Measurements from ENCODE around the gene TMEM52. TPM values are rescaled to one million over a fixed set of nuclear protein-coding genes. Genes with fewer than 3 reads are reported as not detected.

Gene TMEM52
- polyA plus RNA-seq, 1 of the 3 experiments (the other 2 are of a cell fraction) = 4.8 TPM

DNA sequence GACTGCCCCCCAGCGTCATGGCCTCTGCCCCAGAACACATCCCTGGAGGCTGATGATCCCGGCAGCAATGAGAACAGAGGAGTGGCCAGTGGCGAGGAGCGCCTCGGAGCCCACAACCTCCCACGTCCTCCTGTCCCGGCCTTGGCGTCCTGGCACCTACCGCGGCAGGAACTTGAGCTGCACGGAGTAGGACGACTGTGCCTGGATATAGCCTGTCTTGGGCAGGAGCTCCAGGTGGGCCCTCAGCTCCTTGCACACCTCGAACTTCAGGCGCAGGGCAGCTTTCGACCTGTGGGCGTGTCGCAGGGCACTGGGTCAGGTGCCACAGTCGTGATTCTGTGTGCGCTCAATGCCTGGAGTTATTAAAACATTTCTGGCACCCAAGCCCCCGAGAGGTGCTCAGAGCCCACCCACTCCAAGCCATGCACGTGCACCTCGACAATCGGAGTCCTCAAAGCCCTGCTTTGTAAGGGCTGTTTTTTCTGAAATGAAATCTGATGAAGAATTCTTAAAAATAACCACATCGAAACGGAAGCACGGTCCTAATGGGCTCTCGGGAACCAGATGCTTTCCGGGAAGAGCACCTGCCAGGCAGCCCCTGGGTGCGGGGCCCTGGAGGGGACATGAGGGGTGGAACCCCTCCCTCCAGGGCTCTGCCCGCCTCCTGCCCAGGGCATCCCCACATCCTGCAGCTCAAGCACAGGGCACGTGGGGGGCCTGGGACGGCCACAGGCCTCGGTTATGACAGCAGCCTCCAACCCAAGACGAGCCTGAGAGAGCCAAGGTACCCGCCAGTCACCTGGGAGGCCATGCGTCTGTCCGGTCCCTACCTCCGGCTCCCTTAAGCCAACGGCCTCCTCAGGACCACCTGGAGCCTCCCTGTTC lies 23.0 kb upstream of the TMEM52 start:
- Histone ChIP-seq H2AFZ (ENCODE audit: low read depth) (no peak overlapping the region), H3K9me2 (no peaks in the 10 kb centered on the region), H3K36me3 (replicated peaks in 1 of 2; ENCODE audit: control insufficient read depth in 1 of 2, insufficient read depth in 2 of 2, low read length in 1 of 2) (no peaks in the 10 kb centered on the region), H3K4me2 (no peak overlapping the region), H3K9ac (no peak overlapping the region), H3F3A (replicated peaks; ENCODE audit: insufficient read depth) (no peaks in the 10 kb centered on the region), H3K79me2 (ENCODE audit: insufficient read depth) (no peaks in the 10 kb centered on the region), H3K4me3 (ENCODE audit: low read depth in 2 of 2, low read length in 1 of 2) (no peak overlapping the region), H3K9me3 (no peaks in the 10 kb centered on the region), H4K20me1 (ENCODE audit: insufficient read depth) (no peaks in the 10 kb centered on the region), H3K27me3 (ENCODE audit: insufficient read depth) (no peaks in the 10 kb centered on the region), H3K27ac (ENCODE audit: low read depth in 2 of 2, low read length in 1 of 2) (no peak overlapping the region), H3K4me1 (ENCODE audit: control insufficient read depth in 1 of 2, insufficient read depth in 2 of 2, low read depth in 1 of 2, low read length in 1 of 2) (peaks cover 0 to 16% of the 10 kb centered on the region in 2 experiments; a peak in 1 of 4 replicates)
- DNase-seq = no peak
- ChIA-PET POLR2A (no interaction called here), CTCF (interaction anchor here (1.0 to 7.8 kb wide), 10 partner anchors 14 to 109 kb away, joined by 3 to 152 read pairs (median 6); partner anchors contain the start of gene PRKCZ)
- WGBS (ENCODE audit: low lambda C conversion rate) = 54% methylated on average over 13 of the region's 39 CpGs
- no peak for TF ChIP-seq RAD21 (IDR thresholded peaks at IDR 0.05; ENCODE audit: low read length)
- no peak for TF ChIP-seq EP300 (IDR thresholded peaks at IDR 0.05; ENCODE audit: borderline replicate concordance in 1 of 2, low read depth in 1 of 2, low read length in 1 of 2)
- no peak for TF ChIP-seq TCF12 (IDR thresholded peaks at IDR 0.05)
- no peak for TF ChIP-seq FOXM1 (IDR thresholded peaks at IDR 0.05; ENCODE audit: low read depth)
- TF ChIP-seq RCOR1 (IDR thresholded peaks at IDR 0.05; ENCODE audit: low read length) = no peak
- no peak for TF ChIP-seq RFX5 (IDR thresholded peaks at IDR 0.05; ENCODE audit: low read length)
- TF ChIP-seq GATA2 (CRISPR knock-in tag; IDR thresholded peaks at IDR 0.05) = no peak
- TF ChIP-seq TAF1 (IDR thresholded peaks at IDR 0.05; ENCODE audit: borderline replicate concordance, low read depth, low read length) = no peak
- TF ChIP-seq TEAD4 (IDR thresholded peaks at IDR 0.05; ENCODE audit: borderline replicate concordance, insufficient read depth) = no peak
- TF ChIP-seq, protein P1, sequence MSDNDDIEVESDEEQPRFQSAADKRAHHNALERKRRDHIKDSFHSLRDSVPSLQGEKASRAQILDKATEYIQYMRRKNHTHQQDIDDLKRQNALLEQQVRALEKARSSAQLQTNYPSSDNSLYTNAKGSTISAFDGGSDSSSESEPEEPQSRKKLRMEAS (IDR thresholded peaks at IDR 0.05; ENCODE audit: low read depth) = no peak
- TF ChIP-seq SMC3 (IDR thresholded peaks at IDR 0.05; ENCODE audit: low read depth, low read length) = no peak
- no peak for TF ChIP-seq FOXJ3 (CRISPR knock-in tag; IDR thresholded peaks at IDR 0.05)

DNA sequence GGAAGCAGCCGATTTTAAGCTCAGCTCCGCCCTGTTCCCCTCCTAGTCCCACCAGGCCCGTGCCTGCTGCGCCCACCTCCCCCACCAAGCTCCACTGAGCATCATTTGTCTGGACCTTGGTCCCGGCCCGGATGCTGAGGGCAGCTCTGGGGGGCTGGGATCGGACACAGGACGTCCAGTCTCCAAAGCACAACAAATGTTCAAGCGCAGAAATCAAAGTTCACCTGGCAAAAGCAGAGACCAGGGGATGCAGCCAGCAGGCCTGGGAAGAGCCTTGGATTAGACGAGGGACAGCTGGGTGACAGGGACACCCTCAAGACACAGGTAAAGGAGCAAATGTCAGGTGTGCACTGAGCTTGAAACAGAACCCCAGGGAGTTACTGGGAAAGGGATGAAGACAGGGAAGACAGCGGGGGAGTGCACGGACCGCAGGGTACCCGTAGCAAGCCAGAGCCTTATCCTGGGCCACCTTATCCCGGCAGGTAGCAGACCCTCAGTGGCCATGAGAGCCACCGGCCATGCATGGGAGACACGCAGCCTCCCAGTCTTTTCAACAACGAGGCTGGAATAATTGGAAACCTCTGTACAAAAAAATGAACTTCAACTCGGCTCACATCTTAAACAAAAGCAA lies 22.2 kb upstream of the TMEM52 start:
- peaks cover 0 to 8% of the 10 kb centered on the region in 2 experiments; a peak in 1 of 4 replicates for H3K4me1 ChIP-seq (ENCODE audit: control insufficient read depth in 1 of 2, insufficient read depth in 2 of 2, low read depth in 1 of 2, low read length in 1 of 2)
- no peak for DNase-seq
- ChIA-PET POLR2A (no interaction called here), CTCF (interaction anchor here (1.0 to 7.8 kb wide), 7 partner anchors 15 to 199 kb away, joined by 3 to 152 read pairs (median 4); partner anchors contain the start of gene PRKCZ)
- H3K4me3 ChIP-seq (ENCODE audit: low read depth in 2 of 2, low read length in 1 of 2) = no peak overlapping the region
- H3K27me3 ChIP-seq (ENCODE audit: insufficient read depth) = no peaks in the 10 kb centered on the region
- H3K9me3 ChIP-seq = no peaks in the 10 kb centered on the region
- no peaks in the 10 kb centered on the region for H3K79me2 ChIP-seq (ENCODE audit: insufficient read depth)
- no peaks in the 10 kb centered on the region for H4K20me1 ChIP-seq (ENCODE audit: insufficient read depth)
- 60% methylated on average over 17 of the region's 19 CpGs for WGBS (ENCODE audit: low lambda C conversion rate)
- H3K36me3 ChIP-seq (replicated peaks in 1 of 2; ENCODE audit: control insufficient read depth in 1 of 2, insufficient read depth in 2 of 2, low read length in 1 of 2) = no peaks in the 10 kb centered on the region
- no peak overlapping the region for H3K27ac ChIP-seq (ENCODE audit: low read depth in 2 of 2, low read length in 1 of 2)
- no peak overlapping the region for H3K9ac ChIP-seq
- no peaks in the 10 kb centered on the region for H3F3A ChIP-seq (replicated peaks; ENCODE audit: insufficient read depth)
- H2AFZ ChIP-seq (ENCODE audit: low read depth) = no peak overlapping the region
- no peaks in the 10 kb centered on the region for H3K9me2 ChIP-seq
- TF ChIP-seq RFX5 (IDR thresholded peaks at IDR 0.05; ENCODE audit: low read length) (no peak), SIN3A (IDR thresholded peaks at IDR 0.05; ENCODE audit: borderline replicate concordance, low read depth, low read length) (no peak), GABPA (IDR thresholded peaks at IDR 0.05; ENCODE audit: low read depth) (no peak), TEAD4 (IDR thresholded peaks at IDR 0.05; ENCODE audit: borderline replicate concordance, insufficient read depth) (no peak)
- TF ChIP-seq, protein P2, sequence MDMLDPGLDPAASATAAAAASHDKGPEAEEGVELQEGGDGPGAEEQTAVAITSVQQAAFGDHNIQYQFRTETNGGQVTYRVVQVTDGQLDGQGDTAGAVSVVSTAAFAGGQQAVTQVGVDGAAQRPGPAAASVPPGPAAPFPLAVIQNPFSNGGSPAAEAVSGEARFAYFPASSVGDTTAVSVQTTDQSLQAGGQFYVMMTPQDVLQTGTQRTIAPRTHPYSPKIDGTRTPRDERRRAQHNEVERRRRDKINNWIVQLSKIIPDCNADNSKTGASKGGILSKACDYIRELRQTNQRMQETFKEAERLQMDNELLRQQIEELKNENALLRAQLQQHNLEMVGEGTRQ (IDR thresholded peaks at IDR 0.05; ENCODE audit: borderline replicate concordance, low read depth, low read length) = no peak
- TF ChIP-seq, protein P3, sequence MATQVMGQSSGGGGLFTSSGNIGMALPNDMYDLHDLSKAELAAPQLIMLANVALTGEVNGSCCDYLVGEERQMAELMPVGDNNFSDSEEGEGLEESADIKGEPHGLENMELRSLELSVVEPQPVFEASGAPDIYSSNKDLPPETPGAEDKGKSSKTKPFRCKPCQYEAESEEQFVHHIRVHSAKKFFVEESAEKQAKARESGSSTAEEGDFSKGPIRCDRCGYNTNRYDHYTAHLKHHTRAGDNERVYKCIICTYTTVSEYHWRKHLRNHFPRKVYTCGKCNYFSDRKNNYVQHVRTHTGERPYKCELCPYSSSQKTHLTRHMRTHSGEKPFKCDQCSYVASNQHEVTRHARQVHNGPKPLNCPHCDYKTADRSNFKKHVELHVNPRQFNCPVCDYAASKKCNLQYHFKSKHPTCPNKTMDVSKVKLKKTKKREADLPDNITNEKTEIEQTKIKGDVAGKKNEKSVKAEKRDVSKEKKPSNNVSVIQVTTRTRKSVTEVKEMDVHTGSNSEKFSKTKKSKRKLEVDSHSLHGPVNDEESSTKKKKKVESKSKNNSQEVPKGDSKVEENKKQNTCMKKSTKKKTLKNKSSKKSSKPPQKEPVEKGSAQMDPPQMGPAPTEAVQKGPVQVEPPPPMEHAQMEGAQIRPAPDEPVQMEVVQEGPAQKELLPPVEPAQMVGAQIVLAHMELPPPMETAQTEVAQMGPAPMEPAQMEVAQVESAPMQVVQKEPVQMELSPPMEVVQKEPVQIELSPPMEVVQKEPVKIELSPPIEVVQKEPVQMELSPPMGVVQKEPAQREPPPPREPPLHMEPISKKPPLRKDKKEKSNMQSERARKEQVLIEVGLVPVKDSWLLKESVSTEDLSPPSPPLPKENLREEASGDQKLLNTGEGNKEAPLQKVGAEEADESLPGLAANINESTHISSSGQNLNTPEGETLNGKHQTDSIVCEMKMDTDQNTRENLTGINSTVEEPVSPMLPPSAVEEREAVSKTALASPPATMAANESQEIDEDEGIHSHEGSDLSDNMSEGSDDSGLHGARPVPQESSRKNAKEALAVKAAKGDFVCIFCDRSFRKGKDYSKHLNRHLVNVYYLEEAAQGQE (IDR thresholded peaks at IDR 0.05; ENCODE audit: low read depth, low read length) = no peak
- TF ChIP-seq, protein P4, sequence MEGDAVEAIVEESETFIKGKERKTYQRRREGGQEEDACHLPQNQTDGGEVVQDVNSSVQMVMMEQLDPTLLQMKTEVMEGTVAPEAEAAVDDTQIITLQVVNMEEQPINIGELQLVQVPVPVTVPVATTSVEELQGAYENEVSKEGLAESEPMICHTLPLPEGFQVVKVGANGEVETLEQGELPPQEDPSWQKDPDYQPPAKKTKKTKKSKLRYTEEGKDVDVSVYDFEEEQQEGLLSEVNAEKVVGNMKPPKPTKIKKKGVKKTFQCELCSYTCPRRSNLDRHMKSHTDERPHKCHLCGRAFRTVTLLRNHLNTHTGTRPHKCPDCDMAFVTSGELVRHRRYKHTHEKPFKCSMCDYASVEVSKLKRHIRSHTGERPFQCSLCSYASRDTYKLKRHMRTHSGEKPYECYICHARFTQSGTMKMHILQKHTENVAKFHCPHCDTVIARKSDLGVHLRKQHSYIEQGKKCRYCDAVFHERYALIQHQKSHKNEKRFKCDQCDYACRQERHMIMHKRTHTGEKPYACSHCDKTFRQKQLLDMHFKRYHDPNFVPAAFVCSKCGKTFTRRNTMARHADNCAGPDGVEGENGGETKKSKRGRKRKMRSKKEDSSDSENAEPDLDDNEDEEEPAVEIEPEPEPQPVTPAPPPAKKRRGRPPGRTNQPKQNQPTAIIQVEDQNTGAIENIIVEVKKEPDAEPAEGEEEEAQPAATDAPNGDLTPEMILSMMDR (IDR thresholded peaks at IDR 0.05) = no peak
- no peak overlapping the region for H3K4me2 ChIP-seq

Data from SK-N-SH (cell line).